H1 (cell line): ENCODE measurements around the gene HTR4. TPM values are rescaled to one million over a fixed set of nuclear protein-coding genes. Genes with fewer than 3 reads are reported as not detected.

ENCODE experiments used
- CTBP2 ChIP-seq: IDR thresholded peaks from 2 replicates; pipeline ENCODE4 v1.7.0; 2011; ENCODE audit warnings: borderline replicate concordance, mild to moderate bottlenecking, moderate library complexity, mixed read lengths, low read length; ENCODE audit not compliant: insufficient read depth, insufficient read length
- JUND ChIP-seq: IDR thresholded peaks from 2 replicates; pipeline ENCODE4 v1.6.1; 2011; ENCODE audit warnings: mild to moderate bottlenecking, improper control_type of control experiment, low read length
- polyA plus RNA-seq, 7 experiments: library from polyadenylated mRNA; depleted of rRNA in 3 of 7; stranded (reverse) in 5 of 7; unstranded in 2 of 7; fragments of >200 nt in 5 of 7; fragments of 200-250 nt in 2 of 7; gene quantifications; 1 replicate in 5 of 7; 2 replicates in 1 of 7; 4 replicates in 1 of 7; pipeline versions ENCODE4 v1.2.1 to v1.2.3, GENCODE V29; 2011 to 2013; ENCODE audit warnings: missing spikeins in 2 of 7, mixed read lengths in 2 of 7
- total RNA-seq: library from RNA; stranded (reverse); fragmentation: NEBNext Ultra II Directional; extraction: Animal tissue kit (Norgen Biotek cat#: 25700); gene quantifications from 2 replicates; pipeline ENCODE4 v1.2.1, GENCODE V29; 2021
- TF ChIP-seq, protein P1 (sequence below): IDR thresholded peaks from 2 replicates; pipeline ENCODE4 v1.6.1; 2011; ENCODE audit warnings: low read depth, mild to moderate bottlenecking, low read length; ENCODE audit not compliant: insufficient read depth

The HTR4 gene
- total and polyA plus RNA-seq, 2 of the 8 experiments (the other 6 are each of a cell fraction or from before 2014, with no cell fraction given), result not detected

DNA sequence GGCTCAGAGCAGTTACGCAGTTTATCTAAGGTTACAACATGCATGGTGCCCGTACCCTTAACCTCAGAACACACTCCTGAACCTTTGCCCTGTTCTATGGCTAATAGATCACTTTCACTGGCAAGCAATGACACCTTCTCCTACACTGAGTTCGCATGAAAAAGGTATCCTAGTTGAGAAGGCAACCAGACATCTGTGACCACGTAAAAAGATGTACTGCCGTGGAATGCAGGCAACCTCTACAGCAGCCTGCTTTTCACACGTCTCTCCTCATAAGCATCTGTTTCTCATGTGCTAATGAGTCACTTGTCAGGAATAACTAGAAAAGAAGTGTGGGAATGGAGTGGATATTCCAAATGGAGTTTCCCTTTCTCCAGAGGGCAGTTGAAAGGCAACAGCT, 199.1 kb downstream of the HTR4 start (continued):
- TF ChIP-seq CTBP2 (no peak), JUND (no peak)
- TF ChIP-seq, protein P1, sequence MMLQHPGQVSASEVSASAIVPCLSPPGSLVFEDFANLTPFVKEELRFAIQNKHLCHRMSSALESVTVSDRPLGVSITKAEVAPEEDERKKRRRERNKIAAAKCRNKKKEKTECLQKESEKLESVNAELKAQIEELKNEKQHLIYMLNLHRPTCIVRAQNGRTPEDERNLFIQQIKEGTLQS, result no peak
